ENCODE results near the gene ADCY5.

The ADCY5 gene

GRCh38 chr3:123296836-123297626, 151.9 kb downstream of the ADCY5 start:
- DNase-seq: no peak
- Mint-ChIP-seq H3K9me3 (peaks cover 7% of the 10 kb centered on the region), H3K4me1 (no peaks in the 10 kb centered on the region), H3K4me3 (no peak overlapping the region), H3K36me3 (ENCODE audit: low read depth) (no peaks in the 10 kb centered on the region), H3K27me3 (ENCODE audit: low read depth, poor library complexity) (peaks cover 18% of the 10 kb centered on the region), H3K27ac (no peak overlapping the region)
- TF ChIP-seq CTCF (IDR thresholded peaks at IDR 0.05): no peak

GRCh38 chr3:123296261-123296660, 152.6 kb downstream of the ADCY5 start:
- Mint-ChIP-seq H3K4me3 (no peak overlapping the region), H3K4me1 (no peaks in the 10 kb centered on the region)

GRCh38 chr3:123295901-123296250, 153.0 kb downstream of the ADCY5 start:
- H3K4me1 Mint-ChIP-seq: no peaks in the 10 kb centered on the region
- no peak overlapping the region for H3K27ac Mint-ChIP-seq
- no peaks in the 10 kb centered on the region for H3K36me3 Mint-ChIP-seq (ENCODE audit: low read depth)
- H3K4me3 Mint-ChIP-seq: no peak overlapping the region
- no peak for DNase-seq
- H3K27me3 Mint-ChIP-seq (ENCODE audit: low read depth, poor library complexity): peaks cover 18% of the 10 kb centered on the region
- TF ChIP-seq CTCF (IDR thresholded peaks at IDR 0.05): no peak
- peaks cover 7% of the 10 kb centered on the region for H3K9me3 Mint-ChIP-seq

More at GRCh38 chr3:123296261-123296660, 152.6 kb downstream of the ADCY5 start:
- H3K27me3 Mint-ChIP-seq (ENCODE audit: low read depth, poor library complexity): peaks cover 18% of the 10 kb centered on the region
- H3K27ac Mint-ChIP-seq: no peak overlapping the region
- peaks cover 7% of the 10 kb centered on the region for H3K9me3 Mint-ChIP-seq
- no peaks in the 10 kb centered on the region for H3K36me3 Mint-ChIP-seq (ENCODE audit: low read depth)
- no peak for TF ChIP-seq CTCF (IDR thresholded peaks at IDR 0.05)
- DNase-seq: no peak

- TF ChIP-seq CTCF (IDR thresholded peaks at IDR 0.05): no peak
- no peaks in the 10 kb centered on the region for H3K36me3 Mint-ChIP-seq (ENCODE audit: low read depth)
- peaks cover 7% of the 10 kb centered on the region for H3K9me3 Mint-ChIP-seq
- peaks cover 21% of the 10 kb centered on the region for H3K27me3 Mint-ChIP-seq (ENCODE audit: low read depth, poor library complexity)
- DNase-seq: no peak
- H3K4me1 Mint-ChIP-seq: no peaks in the 10 kb centered on the region
- H3K27ac Mint-ChIP-seq: no peak overlapping the region
- H3K4me3 Mint-ChIP-seq: no peak overlapping the region
These were observed 153.6 kb downstream of the ADCY5 start for GRCh38 chr3:123295171-123295900.

GRCh38 chr3:123294296-123294938, 154.5 kb downstream of the ADCY5 start:
- DNase-seq: no peak
- no peak for TF ChIP-seq CTCF (IDR thresholded peaks at IDR 0.05)
- H3K9me3 Mint-ChIP-seq: peaks cover 7% of the 10 kb centered on the region
- no peak overlapping the region for H3K4me3 Mint-ChIP-seq
- H3K4me1 Mint-ChIP-seq: no peaks in the 10 kb centered on the region
- no peaks in the 10 kb centered on the region for H3K36me3 Mint-ChIP-seq (ENCODE audit: low read depth)
- H3K27me3 Mint-ChIP-seq (ENCODE audit: low read depth, poor library complexity): peaks cover 21% of the 10 kb centered on the region
- no peak overlapping the region for H3K27ac Mint-ChIP-seq
